ENCODE data around the gene SLC9A9.

- no peak for TF ChIP-seq POLR2A (IDR thresholded peaks at IDR 0.05; ENCODE audit: extremely low read depth, insufficient read length)
- no peak for TF ChIP-seq CTCF (IDR thresholded peaks at IDR 0.05; ENCODE audit: low read depth, low read length)
Observed at GRCh38 chr3:143222981-143223380, 625.3 kb downstream of the SLC9A9 start.

Measured in NB4 (cell line).